Body of pancreas (tissue), 4 donors: ENCODE results near the gene RAB7A.

ENCODE experiments used
- CTCF ChIP-seq, 7 experiments: fragments of 450-650 bp in 4 of 7; fragments of 200-600 bp in 3 of 7; sonication (generic) in 3 of 7; IDR thresholded peaks; one replicate each; pipeline ENCODE4 v1.5.1; 2016 to 2019; ENCODE audit warnings: antibody characterized with exemption in 7 of 7
- POLR2A ChIP-seq, 3 donors: fragments of 450-650 bp; IDR thresholded peaks; one replicate each; pipeline ENCODE4 v1.6.1; 2016; ENCODE audit warnings: antibody characterized with exemption in 3 of 3, mild to moderate bottlenecking in 2 of 3

- TF ChIP-seq CTCF (IDR thresholded peaks at IDR 0.05) (no peak), POLR2A (IDR thresholded peaks at IDR 0.05) (no peak)
Measured at GRCh38 chr3:128753715-128754114, 27.7 kb downstream of the RAB7A start.
